GM18519 (cell line): ENCODE measurements around the gene FAM13A.

Experiments
- ATAC-seq: cut with Tn5 transposase; IDR thresholded peaks from one replicate; pipeline ENCODE4 v1.9.1; 2021; ENCODE audit warnings: mild to moderate bottlenecking, moderate library complexity; ENCODE audit not compliant: unreplicated experiment, low FRiP score

FAM13A gene

DNA sequence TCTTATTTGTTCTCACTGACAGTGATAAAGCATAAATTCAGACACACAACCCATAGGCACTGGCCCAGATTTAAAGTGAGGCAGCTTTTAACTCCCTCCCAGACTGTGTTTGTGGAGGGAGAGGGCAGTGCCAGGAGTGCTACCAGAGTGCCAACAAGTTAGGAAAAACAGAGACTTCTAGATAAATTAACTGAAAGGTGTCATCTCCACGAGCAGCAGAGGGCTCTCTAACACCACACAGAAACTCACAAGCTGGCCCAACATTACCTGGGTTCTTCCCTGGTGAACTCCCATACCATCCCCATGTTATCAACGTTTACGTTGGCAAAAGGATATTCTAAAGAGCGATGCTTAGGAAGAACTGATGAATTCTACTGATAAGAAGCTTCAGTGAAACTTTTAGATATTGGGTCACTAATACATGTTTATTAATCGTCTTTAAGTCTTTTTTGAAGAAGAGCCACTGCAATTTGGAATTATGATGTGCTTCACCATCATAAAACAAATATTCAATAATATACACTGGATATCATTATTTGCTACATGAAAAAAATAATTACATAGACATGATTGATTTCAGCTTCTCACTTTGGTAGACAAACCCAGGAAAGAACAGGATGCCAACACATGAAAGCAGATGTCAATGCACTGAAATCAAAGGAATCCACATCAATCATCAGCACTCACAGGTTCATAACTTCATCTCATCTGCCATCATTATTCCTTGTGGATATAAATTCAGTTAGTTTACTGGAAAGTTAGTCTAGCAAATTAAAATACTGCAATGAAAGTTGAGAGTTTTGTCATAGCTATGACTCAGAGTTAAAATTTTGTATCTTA is 238.1 kb downstream of the FAM13A start:
- no peak for ATAC-seq

DNA sequence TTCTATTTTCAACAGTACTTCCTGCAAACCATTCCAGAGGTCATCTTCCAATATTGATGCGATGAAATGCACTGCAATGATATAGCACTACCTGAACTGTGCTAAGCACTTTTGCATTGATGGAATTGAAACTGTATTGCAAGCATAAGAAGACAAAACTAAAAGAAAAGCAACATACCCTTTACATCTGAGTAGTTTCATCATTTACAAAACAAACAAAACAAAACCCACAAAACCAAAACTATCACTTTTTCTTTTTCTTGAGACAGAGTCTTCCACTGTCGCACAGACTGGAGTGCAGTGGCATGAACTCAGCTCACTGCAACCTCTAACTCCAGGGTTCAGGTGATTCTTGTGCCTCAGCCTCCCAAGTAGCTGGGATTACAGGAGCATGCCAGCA is 239.2 kb downstream of the FAM13A start:
- ATAC-seq: no peak

DNA sequence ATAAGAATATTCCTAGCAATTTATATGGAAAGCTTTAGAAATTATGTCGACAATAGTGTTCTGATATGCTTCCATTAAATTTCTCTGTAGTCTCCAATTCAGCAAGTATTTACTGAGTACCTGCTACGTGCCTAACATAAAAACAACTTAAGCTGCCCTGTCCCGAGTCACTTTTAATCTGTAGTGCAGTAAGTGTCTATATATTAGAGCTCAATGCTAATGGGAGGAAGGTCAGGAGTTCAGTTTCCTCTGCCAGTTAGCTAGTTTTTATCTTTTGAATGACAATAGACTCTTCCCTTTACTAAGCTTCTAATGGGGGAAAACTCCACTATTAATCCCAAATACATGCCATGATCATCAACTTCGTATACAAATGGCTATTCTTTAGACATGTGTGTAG is 240.6 kb downstream of the FAM13A start:
- no peak for ATAC-seq

DNA sequence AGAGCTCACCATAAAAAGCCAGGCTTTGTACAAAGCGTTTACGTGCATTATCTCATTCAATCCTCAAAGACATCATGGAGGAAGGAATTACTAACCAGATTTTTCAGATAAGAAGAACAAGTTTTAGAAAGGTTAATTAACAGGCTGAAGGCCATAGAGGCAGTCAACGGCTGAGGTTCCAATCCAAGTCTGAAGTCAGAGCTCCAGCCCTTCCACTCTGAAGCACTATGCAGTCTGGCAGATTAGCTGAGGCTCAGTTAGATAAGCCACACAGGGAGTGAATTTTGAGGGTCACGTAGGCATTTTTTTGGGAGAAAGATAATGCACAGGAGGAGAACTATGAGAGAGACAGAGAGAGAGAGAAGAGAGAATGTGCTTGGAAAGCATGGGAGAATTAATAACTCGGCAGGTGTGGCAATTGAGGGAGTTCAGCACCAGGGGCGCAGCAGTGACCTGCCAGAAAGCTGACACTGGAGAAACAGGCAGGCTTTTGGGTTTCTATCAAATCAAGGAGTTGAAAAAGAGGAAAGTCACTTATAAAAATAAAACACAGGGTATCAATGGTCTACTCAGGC is 242.9 kb downstream of the FAM13A start:
- no peak for ATAC-seq

DNA sequence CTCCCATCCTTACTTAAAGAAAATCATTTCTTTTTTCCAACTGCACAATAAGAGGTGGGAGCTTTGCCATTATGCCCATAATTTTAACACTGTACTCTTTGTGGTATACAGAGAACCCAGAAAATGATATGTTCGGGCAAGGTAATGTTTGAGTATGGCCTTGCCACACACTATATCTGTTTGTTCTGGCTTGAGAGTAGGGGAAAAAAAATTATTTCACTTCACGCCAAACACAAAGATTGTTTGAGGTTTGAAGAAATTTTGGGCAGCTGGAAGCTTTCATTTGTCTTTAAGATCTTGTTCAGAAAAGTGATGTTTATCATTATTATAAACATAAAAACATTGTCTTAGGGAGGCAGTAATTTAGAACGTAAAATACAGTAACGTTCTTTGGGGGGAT is 244.0 kb downstream of the FAM13A start:
- ATAC-seq: no peak

DNA sequence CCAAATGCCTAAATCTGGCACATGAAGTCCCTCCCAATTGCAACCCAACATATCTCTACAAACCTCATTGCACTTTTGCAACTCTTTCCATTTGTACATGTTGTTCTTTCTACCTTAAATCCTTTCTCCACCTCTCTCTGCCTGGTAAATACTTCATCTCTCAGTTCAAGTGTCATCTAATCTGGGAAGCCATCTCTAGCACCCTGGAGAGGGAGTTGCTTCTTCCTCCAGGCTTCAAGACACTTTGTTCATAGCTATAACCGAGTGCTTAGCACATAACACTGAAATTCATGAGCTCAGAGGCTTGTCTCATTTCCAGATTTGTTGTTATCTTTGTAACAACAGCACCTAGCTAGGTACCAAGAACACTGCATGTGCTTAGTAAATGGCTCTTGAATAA is 244.6 kb downstream of the FAM13A start:
- ATAC-seq: no peak

DNA sequence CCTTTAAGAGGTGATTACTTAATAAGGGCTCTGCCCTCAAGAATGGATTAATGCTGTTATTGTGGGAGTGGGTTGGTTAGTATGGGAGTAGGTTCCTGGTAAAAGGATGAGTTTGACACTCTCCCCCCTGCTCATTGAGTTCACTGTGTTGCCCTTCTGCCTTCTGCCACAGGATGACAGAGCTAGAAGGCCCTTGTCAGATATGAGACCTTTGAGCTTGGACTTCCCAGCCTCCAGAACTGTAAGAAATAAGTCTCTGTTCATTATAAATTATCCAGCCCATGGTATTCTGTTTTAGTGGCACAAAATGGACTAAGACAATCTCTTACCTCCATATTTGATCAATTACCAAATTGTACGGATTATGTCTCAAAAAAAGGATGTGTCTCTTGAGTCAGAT is 245.1 kb downstream of the FAM13A start:
- ATAC-seq: no peak

DNA sequence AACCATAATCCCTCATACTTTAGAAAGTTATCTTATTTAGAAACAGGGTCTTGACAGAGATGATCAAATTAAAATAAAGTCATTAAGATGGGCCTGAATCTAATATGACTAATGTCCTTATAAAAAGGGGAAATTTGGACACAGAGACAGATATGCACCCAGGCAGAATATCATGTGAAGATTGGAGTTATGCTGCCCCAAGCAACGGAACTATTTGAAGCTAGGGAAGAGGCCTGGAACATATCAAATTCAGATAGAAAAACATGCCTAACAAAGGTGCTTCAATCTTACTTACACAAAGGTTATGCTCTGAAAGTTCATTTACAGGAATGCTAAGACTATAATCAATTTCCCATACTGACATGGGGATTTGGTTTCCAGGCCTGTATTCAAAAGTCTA is 246.7 kb downstream of the FAM13A start:
- no peak for ATAC-seq

DNA sequence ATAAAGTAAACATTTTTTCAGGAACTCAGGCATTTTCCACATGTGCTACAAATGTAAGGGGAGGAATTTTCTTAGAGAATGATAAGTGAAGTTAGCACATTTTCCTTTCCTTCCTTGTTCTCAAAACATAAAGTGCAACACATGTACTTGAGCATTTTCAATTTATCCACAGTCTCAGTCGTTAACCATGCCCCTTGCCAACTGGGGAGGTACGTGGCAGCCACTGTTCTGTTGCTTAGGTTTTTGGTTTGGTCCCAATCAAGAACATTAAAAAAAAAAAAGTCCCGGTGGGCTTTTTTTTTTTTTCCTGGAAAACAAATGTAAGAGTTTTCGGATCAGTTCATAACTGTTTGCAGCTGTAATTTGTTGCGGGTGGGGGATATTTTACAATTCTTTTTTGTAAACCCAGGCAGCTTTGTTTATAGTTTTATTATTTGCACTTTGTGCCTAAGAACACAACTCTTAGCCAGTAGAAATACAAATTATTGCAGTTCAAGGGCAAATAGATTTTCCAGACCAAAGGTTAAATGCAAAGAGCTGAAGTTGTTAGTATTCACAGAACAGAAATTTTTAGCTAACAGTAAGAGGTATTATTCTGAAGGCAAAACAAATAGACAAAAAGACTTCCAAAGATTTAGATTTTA is 247.3 kb downstream of the FAM13A start:
- ATAC-seq: no peak

DNA sequence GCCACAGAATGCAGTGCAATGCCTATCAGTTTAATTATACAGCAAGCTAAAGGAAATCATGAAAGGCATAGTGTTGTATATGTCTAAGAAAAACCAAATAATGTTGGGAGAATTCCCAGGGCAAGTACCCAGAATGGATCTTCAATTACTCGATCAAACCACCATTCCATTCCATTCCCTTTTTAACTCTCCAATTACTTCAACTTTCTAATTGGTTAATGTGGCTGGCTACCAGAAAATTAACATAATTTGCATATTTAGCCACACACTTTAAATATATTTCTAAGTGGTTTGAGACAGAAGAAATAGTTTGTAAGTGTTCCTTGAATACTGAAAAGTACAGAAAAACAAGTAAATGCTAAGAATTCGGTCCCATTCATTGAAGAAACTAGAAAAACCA is 247.9 kb downstream of the FAM13A start:
- ATAC-seq: no peak

DNA sequence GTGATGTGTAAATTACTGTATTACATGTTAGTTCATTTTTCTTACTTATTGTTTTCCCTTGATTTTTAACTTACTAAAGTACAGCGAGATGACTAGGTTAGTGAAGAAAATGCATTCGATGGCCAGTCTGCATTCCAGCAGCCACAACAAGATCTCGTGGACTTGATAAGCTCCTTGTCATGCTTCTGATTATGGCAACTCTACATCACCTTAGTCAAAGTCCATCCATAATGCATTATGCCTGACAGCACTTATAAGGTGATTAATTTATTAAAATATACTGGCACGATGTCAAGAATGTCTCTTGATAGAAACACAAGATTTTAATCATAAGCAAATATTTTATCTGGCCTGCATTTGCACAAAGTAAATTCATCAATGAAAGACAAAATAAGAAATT is 249.5 kb downstream of the FAM13A start:
- ATAC-seq: no peak

DNA sequence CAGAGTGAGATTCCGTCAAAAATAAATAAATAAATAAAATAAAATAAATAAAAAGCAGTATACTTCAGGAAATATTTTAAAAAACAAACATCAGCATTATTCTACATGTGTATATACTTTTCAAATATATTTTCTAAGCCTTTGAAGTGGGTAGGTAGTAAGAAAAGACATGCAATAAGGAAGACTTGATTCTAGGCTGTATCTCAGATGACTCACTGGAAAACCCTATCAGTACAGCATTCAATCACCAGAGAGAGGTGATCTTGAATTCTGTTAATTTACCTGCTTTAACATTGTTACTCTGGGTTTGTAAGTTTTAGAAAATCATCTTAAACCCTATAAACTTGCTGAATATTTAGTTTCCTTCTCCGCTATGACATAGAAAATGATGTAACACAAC is 252.8 kb downstream of the FAM13A start:
- no peak for ATAC-seq

DNA sequence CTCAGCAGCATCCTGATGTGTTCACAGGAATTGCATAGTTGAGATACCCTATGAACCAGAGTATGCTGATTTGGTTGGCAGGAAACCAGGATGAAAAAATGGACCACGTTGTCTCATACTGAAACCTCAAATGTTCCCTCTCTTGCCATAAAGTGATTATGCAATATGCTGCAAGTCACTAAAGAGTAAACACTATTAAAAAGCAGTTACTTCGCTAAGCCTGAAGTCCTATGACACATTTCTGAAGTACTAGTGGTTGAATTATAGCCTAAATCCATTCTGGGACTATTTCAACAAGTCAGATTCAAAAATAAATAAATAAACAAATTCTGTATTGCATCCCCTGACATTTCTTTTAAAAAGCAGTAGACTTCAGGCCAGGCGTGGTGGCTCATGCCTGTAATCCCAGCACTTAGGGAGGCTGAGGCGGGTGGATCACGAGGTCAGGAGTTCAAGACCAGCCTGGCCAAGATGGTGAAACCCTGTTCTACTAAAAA is 253.3 kb downstream of the FAM13A start:
- peak; percentile 84 for ATAC-seq

DNA sequence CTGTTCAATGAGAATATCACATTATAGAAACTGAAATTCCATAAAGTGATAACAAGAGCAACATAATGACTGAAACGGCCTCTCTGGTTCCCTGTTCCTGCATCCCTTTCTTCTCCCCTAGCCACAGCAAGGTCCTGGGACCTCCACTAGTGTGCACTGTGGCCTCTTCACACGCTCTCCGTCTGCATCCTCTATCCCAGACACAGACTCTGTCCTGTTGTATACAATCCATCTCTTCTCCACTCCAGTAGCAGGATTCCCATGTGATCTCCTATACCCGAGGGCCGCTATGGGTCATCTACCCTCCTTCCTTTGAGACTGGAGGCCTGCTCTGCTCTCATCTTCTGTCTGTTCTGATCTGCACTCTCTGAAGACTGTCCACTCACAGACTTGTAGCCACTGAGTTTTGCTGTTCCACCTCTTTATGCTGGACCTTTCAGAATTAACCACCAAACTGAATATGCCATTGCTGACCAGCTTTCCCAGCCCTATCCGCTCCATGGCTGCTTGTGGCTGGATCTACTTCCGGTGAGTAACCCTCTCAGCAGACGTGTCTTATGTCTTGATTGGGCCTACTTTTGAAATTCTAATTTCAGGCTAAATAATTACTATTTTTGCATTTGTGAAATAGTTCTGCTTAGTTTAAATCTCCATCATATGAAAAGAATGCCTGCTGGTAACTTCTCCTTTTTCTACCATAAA is 254.2 kb downstream of the FAM13A start:
- no peak for ATAC-seq

DNA sequence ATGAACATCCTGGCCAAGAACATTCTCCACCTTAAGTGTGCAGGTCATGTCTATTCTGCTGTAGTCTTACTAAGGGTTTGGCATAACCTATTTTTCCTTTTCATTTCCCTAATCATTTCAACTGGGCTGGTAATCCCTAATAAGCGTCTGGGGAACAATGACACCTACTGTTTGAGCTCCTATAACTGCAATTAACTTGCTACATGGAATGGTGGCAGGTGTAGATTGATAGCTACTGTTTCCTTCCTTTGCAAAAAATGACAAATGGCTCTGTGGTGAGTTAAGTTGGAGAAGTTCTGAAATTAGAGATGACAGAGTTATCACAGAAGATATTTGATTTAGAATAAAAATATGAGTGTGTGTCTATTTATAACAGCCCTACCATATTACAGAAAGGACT is 254.8 kb downstream of the FAM13A start:
- ATAC-seq: no peak

DNA sequence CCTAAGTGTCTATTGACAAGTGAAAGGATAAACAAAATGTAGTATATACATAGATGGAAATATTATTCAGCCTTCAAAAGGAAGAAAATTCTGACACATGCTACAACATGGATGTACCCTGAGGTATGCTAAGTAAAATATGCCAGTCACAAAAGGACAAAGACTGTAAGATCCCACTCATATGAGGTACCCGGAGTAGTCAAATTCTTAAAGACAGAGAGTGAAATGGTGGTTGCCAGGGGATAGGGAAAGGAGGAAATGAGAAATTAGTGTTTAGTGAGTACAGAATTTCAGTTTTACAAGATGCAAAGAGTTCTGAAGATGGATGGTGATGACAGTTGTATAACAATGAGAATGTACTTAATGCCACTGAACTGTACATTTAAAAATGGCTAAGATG is 257.1 kb downstream of the FAM13A start:
- no peak for ATAC-seq

DNA sequence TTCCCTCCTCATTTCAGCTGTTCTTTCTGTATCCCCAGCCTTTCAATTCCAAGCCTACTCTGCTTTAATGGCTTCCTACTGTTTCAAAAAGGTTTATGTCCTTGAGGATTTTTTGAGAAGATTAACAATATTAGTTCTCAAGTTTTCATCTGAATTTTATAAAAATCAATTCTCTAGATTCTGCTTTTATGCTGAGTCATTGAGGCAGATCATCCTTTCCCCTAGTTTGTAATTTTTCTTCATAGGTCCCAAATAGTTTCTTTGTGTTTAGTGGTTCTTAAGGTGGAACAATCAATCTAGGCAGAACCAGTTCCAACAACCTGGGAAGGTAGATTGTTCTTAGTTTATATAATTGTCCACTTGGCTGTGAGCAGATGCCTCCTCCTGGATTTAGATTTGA is 259.3 kb downstream of the FAM13A start:
- no peak for ATAC-seq

DNA sequence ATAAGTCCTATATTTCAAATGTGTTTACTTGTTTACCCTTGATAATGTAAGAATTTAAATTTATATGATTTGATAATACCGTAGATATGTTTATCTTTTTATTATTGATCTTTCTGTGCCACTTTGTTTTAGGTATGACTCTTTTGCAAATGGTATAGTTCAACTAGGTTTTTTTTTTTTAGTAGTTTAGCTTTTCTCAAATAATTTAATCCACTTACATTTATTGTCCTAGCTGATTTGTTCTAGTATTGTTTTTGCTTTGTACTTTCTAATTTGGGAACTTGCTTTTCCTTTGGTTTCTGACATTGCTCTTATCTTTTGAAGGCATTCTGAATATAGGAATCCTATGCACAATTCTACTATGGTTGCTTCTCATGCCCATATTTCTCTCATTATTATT is 260.4 kb downstream of the FAM13A start:
- no peak for ATAC-seq

DNA sequence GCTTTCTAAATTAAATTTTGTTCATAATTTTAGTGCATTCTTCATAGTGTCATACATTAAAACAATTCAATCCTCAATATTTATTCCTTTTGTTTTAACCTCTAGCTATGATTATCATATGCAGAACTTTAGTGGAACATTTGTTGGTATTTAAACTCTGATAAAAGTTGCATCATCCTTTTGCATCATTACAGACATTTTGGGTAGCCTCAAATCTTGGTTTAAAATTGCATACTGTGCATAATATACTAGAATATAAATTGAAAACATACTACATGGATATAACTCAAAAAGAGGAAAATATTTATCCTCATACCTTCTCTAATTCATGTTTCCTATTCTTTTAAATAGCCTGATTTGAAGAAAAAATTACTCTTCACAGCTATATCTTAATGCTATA is 262.0 kb downstream of the FAM13A start:
- ATAC-seq: no peak

DNA sequence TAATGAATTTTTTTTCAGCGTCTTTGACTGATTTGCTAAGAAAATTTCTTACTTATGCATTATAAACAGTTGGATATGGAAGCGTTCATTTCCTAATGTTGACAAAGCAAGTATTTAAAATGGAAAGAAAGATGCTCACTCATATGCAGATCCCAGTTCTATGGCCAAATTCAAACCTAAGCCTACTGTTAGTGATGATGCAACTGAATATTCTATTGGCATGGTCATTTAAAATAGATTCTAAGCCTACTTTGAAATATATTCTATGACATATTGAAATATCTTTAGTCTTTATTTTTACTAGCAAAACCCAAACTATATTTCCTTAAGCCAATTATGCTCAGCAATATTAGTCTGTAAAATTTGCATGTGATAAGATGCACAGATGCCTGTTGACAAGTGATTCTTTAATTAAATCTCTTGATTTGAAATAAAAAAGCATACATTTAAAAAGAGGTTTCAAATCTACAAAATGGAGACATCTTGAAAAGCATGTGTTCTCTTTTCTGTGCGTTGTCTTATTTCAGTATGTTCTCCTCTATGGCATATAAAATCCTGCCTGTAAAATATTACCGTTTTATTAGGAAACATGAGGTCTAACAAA is 262.8 kb downstream of the FAM13A start:
- no peak for ATAC-seq

DNA sequence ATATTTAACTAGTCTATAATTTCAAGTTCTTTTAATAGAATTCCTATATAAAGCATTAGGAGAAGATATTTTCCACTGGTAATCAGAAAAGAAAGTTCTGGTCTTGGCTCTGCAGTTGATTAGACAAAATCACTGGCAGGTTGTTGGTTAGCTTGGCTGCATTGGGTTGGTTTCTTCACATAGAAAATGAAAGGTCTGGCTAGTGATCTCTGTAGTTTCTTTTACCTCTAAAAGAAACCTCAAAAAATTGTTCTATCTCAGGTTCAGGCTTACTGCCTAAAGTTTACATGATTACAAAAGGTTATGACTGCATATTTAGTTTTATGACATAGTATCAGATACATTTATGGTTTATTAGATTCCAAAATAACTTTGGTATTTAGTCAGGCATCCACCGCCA is 263.5 kb downstream of the FAM13A start:
- peak; percentile 55 for ATAC-seq
